H9 (cell line): Measurements from ENCODE around the gene CFAP77. TPM values are rescaled to one million over a fixed set of nuclear protein-coding genes. Genes with fewer than 3 reads are reported as not detected.

Experiments used
- DNase-seq: peaks from one replicate; pipeline ENCODE4 v3.0.0-alpha.2; 2017
- H2AFZ ChIP-seq: one replicate; pipeline ENCODE4 v1.6.1; 2013; ENCODE audit warnings: mild to moderate bottlenecking, low read length, control low read depth, moderate library complexity
- H2AK5ac ChIP-seq: 2 replicates; pipeline ENCODE4 v1.6.1; 2013; ENCODE audit warnings: low read length, control low read depth, mixed read lengths; ENCODE audit not compliant: insufficient read length
- H2BK120ac ChIP-seq: one replicate; pipeline ENCODE4 v1.6.1; 2013; ENCODE audit warnings: low read depth, mild to moderate bottlenecking, low read length, control low read depth, inconsistent platforms; ENCODE audit not compliant: poor library complexity, severe bottlenecking
- H2BK12ac ChIP-seq: 2 replicates; pipeline ENCODE4 v1.6.1; 2013; ENCODE audit warnings: low read length, control low read depth, mixed read lengths, low read depth; ENCODE audit not compliant: insufficient read length
- H2BK15ac ChIP-seq: 2 replicates; pipeline ENCODE4 v1.6.1; 2013; ENCODE audit warnings: low read depth, low read length, control low read depth
- H2BK20ac ChIP-seq: one replicate; pipeline ENCODE4 v1.6.1; 2013; ENCODE audit warnings: low read depth, mild to moderate bottlenecking, low read length, control low read depth, inconsistent platforms; ENCODE audit not compliant: poor library complexity, severe bottlenecking
- H2BK5ac ChIP-seq: 2 replicates; pipeline ENCODE4 v1.6.1; 2013; ENCODE audit warnings: low read length, control low read depth, mixed read lengths; ENCODE audit not compliant: insufficient read length
- H3K14ac ChIP-seq: 2 replicates; pipeline ENCODE4 v1.6.1; 2013; ENCODE audit warnings: low read length, control low read depth; ENCODE audit not compliant: insufficient read depth
- H3K18ac ChIP-seq: 2 replicates; pipeline ENCODE4 v1.6.1; 2013; ENCODE audit warnings: low read depth, mild to moderate bottlenecking, mixed read lengths, low read length, control low read depth; ENCODE audit not compliant: insufficient read length
- H3K23ac ChIP-seq: 2 replicates; pipeline ENCODE4 v1.6.1; 2013; ENCODE audit warnings: low read length, control low read depth, mixed read lengths, low read depth; ENCODE audit not compliant: insufficient read length
- H3K23me2 ChIP-seq: 2 replicates; pipeline ENCODE4 v1.6.1; 2013; ENCODE audit warnings: low read depth, mild to moderate bottlenecking, mixed read lengths, low read length, control low read depth; ENCODE audit not compliant: insufficient read length, poor library complexity, severe bottlenecking
- H3K27ac ChIP-seq: 2 replicates; pipeline ENCODE4 v1.5.1; 2013; ENCODE audit warnings: low read length, control low read depth, mixed read lengths, low read depth; ENCODE audit not compliant: insufficient read length
- H3K27me3 ChIP-seq: 2 replicates; pipeline ENCODE4 v1.6.1; 2013; ENCODE audit warnings: low read length, control low read depth, inconsistent platforms; ENCODE audit not compliant: insufficient read depth
- H3K4ac ChIP-seq: 2 replicates; pipeline ENCODE4 v1.6.1; 2013; ENCODE audit warnings: low read depth, mild to moderate bottlenecking, control low read depth, inconsistent platforms, low read length, moderate library complexity
- H3K4me1 ChIP-seq: 2 replicates; pipeline ENCODE4 v1.6.1; 2013; ENCODE audit warnings: low read length, control low read depth, inconsistent platforms; ENCODE audit not compliant: insufficient read depth
- H3K4me2 ChIP-seq: 2 replicates; pipeline ENCODE4 v1.6.1; 2013; ENCODE audit warnings: low read length, control low read depth, mixed read lengths; ENCODE audit not compliant: insufficient read length, insufficient read depth
- H3K56ac ChIP-seq: 2 replicates; pipeline ENCODE4 v1.6.1; 2013; ENCODE audit warnings: low read depth, mild to moderate bottlenecking, mixed read lengths, low read length, control low read depth; ENCODE audit not compliant: insufficient read length
- H3K79me1 ChIP-seq: 2 replicates; pipeline ENCODE4 v1.6.1; 2013; ENCODE audit warnings: low read depth, mild to moderate bottlenecking, moderate library complexity, low read length, control low read depth, inconsistent platforms; ENCODE audit not compliant: insufficient read depth, poor library complexity, severe bottlenecking
- H3K79me2 ChIP-seq: 2 replicates; pipeline ENCODE4 v1.6.1; 2013; ENCODE audit warnings: low read length, control low read depth, inconsistent platforms; ENCODE audit not compliant: insufficient read depth
- H3K9ac ChIP-seq: 2 replicates; pipeline ENCODE4 v1.6.1; 2013; ENCODE audit warnings: low read length, control low read depth, mixed read lengths; ENCODE audit not compliant: insufficient read length; ENCODE audit errors: extremely low read depth
- H3K9me3 ChIP-seq: one replicate; pipeline ENCODE4 v1.6.1; 2013; ENCODE audit warnings: low read depth, low read length, inconsistent platforms; ENCODE audit not compliant: control insufficient read depth
- H3T11ph ChIP-seq: one replicate; pipeline ENCODE4 v1.6.1; 2013; ENCODE audit warnings: mild to moderate bottlenecking, low read length, control low read depth, inconsistent platforms
- H4K20me1 ChIP-seq: one replicate; pipeline ENCODE4 v1.6.1; 2013; ENCODE audit not compliant: control insufficient read depth, insufficient read length, insufficient read depth
- H4K5ac ChIP-seq: 2 replicates; pipeline ENCODE4 v1.6.1; 2013; ENCODE audit warnings: low read depth, mild to moderate bottlenecking, mixed read lengths, low read length, control low read depth; ENCODE audit not compliant: insufficient read length
- H4K8ac ChIP-seq: replicated peaks from 2 replicates; pipeline ENCODE4 v1.6.1; 2013; ENCODE audit warnings: low read length, control low read depth, mixed read lengths, low read depth; ENCODE audit not compliant: insufficient read length
- H4K91ac ChIP-seq: 2 replicates; pipeline ENCODE4 v1.6.1; 2013; ENCODE audit warnings: low read depth, mild to moderate bottlenecking, moderate library complexity, mixed read lengths, low read length, control low read depth; ENCODE audit not compliant: insufficient read length
- H3K27ac Mint-ChIP-seq, 3 experiments: 2 replicates in 2 of 3; 3 replicates in 1 of 3; pipeline ENCODE4 v1.8.0; 2020 to 2021; ENCODE audit warnings: mixed read lengths in 3 of 3, mild to moderate bottlenecking in 1 of 3, moderate library complexity in 1 of 3
- H3K27me3 Mint-ChIP-seq: 2 replicates; pipeline ENCODE4 v1.8.0; 2021; ENCODE audit warnings: low read depth, mild to moderate bottlenecking, moderate library complexity, mixed read lengths
- H3K36me3 Mint-ChIP-seq, 3 experiments: 2 replicates in 2 of 3; 3 replicates in 1 of 3; pipeline ENCODE4 v1.8.0; 2020 to 2021; ENCODE audit warnings: low read depth in 3 of 3, mixed read lengths in 3 of 3; ENCODE audit not compliant: insufficient read depth in 1 of 3
- H3K4me1 Mint-ChIP-seq, 2 experiments: 2 replicates each; pipeline ENCODE4 v1.8.0; 2020; ENCODE audit warnings: mixed read lengths in 2 of 2
- H3K4me3 Mint-ChIP-seq, 2 experiments: 2 replicates in 1 of 2; 3 replicates in 1 of 2; pipeline ENCODE4 v1.8.0; 2020 to 2021; ENCODE audit warnings: mild to moderate bottlenecking in 2 of 2, mixed read lengths in 2 of 2, moderate library complexity in 1 of 2
- H3K9me3 Mint-ChIP-seq, 2 experiments: 2 replicates in 1 of 2; 3 replicates in 1 of 2; pipeline ENCODE4 v1.8.0; 2020; ENCODE audit warnings: mild to moderate bottlenecking in 2 of 2, mixed read lengths in 2 of 2, moderate library complexity in 1 of 2
- CTCF ChIP-seq: fragments of 200-600 bp; sonication (generic); conservative IDR thresholded peaks from 3 replicates; pipeline ENCODE4 v1.8.0; 2021; ENCODE audit warnings: antibody characterized with exemption, mild to moderate bottlenecking
- WGBS: extraction: QIAGEN DNeasy Blood & Tissue Kit; methylation state at CpG from one replicate; pipeline ENCODE4 v1.1.7; 2013; ENCODE audit warnings: missing lambda C conversion rate, low lambda C conversion rate, mixed read lengths; ENCODE audit not compliant: insufficient read length; ENCODE audit errors: extremely low coverage; 5-methylcytosine and 5-hydroxymethylcytosine counted together
- total RNA-seq: library from RNA; stranded (reverse); gene quantifications from 2 replicates; pipeline ENCODE4 v1.2.1, GENCODE V29; 2021

The CFAP77 gene
- total RNA-seq, 1 experiment from 2014 or later = 0.72 TPM

GRCh38 chr9:132502480-132502879 is 92.5 kb downstream of the CFAP77 start:
- no peak overlapping the region for H4K91ac ChIP-seq
- H3K79me1 ChIP-seq = no peaks in the 10 kb centered on the region
- no peak for DNase-seq
- no peak for TF ChIP-seq CTCF
- no peak overlapping the region for H2AK5ac ChIP-seq
- H3K56ac ChIP-seq = no peak overlapping the region
- no peak overlapping the region for H3K4ac ChIP-seq
- H2BK15ac ChIP-seq = no peak overlapping the region
- H3K14ac ChIP-seq = no peak overlapping the region
- no peak overlapping the region for H2BK120ac ChIP-seq
- H3K4me1 ChIP-seq = no peaks in the 10 kb centered on the region
- H4K20me1 ChIP-seq = no peaks in the 10 kb centered on the region
- no peak overlapping the region for H2BK20ac ChIP-seq
- H3K27ac ChIP-seq = no peak overlapping the region
- no peak overlapping the region for H3K9ac ChIP-seq
- H3K9me3 ChIP-seq = no peaks in the 10 kb centered on the region
- H4K8ac ChIP-seq = no peak overlapping the region
- no peaks in the 10 kb centered on the region for H3K36me3 Mint-ChIP-seq
- no peaks in the 10 kb centered on the region for H3K9me3 Mint-ChIP-seq
- H3K4me3 Mint-ChIP-seq = no peak overlapping the region
- no peak overlapping the region for H3K23ac ChIP-seq
- no peak overlapping the region for H2AFZ ChIP-seq
- peaks cover 5% of the 10 kb centered on the region for H3K27me3 Mint-ChIP-seq
- no peaks in the 10 kb centered on the region for H3K27me3 ChIP-seq
- no peak overlapping the region for H3T11ph ChIP-seq
- no peak overlapping the region for H3K18ac ChIP-seq
- H3K4me2 ChIP-seq = no peak overlapping the region
- no peaks in the 10 kb centered on the region for H3K23me2 ChIP-seq
- no peak overlapping the region for H4K5ac ChIP-seq
- H2BK12ac ChIP-seq = no peak overlapping the region
- 100% methylated on average over 1 of the region's 12 CpGs for WGBS
- H3K4me1 Mint-ChIP-seq = peaks cover 17 to 35% of the 10 kb centered on the region in 2 experiments
- no peaks in the 10 kb centered on the region for H3K79me2 ChIP-seq
- no peak overlapping the region for H2BK5ac ChIP-seq
- no peak overlapping the region for H3K27ac Mint-ChIP-seq
